GM19193 (cell line): Measurements from ENCODE around the gene BPI.

Experiments used
- POLR2A ChIP-seq: IDR thresholded peaks from 4 replicates; pipeline ENCODE4 v1.6.1; 2011; ENCODE audit not compliant: insufficient read depth, insufficient read length; ENCODE audit errors: extremely low read depth

BPI gene

GRCh38 chr20:38271608-38272120 is 32.3 kb upstream of the BPI start:
- TF ChIP-seq POLR2A, result no peak

DNA sequence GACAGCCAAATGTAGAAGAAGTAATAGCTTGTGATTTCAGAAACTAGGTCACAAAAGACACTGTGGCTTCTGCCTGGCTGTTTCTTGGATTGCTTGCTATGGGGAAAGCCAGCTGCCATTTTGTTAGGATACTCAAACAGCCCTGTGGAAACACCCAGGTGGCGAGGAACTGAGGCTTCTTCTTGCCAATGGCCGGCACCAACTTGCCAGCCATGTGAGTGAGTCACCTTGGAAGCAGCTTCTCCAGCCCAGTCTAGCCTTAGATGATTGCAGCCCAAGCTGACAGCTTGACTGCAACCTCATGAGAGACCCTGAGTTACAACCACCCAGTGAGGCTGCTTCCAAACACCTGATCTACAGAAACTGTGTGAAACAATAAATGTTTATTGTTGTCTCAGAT is 31.6 kb upstream of the BPI start:
- TF ChIP-seq POLR2A, result no peak

GRCh38 chr20:38272961-38273360 is 31.0 kb upstream of the BPI start:
- no peak for TF ChIP-seq POLR2A

GRCh38 chr20:38275815-38276550 is 28.0 kb upstream of the BPI start:
- TF ChIP-seq POLR2A, result no peak

DNA sequence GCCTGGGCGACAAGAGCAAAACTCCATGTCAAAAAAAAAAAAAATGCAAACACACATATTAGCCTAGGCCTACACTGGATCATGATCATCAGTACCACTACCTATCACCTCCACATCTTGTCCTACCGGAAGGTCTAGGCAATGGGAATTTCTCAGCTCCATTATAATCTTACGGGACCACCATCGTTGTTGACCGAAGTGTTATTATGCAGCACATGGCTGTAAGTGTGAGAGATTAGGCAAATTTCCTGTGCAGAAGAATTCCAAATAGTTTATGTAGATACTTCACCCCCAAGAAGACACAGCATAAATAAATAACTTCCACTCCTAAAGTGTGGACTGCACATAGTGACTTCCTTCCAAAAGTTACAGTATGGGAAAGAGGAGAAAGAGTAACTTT is 26.7 kb upstream of the BPI start:
- no peak for TF ChIP-seq POLR2A

- TF ChIP-seq POLR2A, result no peak
These were observed 26.3 kb upstream of the BPI start for GRCh38 chr20:38277691-38278090.

GRCh38 chr20:38278131-38278530 is 25.8 kb upstream of the BPI start:
- no peak for TF ChIP-seq POLR2A

GRCh38 chr20:38278763-38279162 is 25.2 kb upstream of the BPI start:
- TF ChIP-seq POLR2A, result no peak

- no peak for TF ChIP-seq POLR2A
These were observed 20.7 kb upstream of the BPI start for GRCh38 chr20:38283236-38283635.

- no peak for TF ChIP-seq POLR2A
These were observed 19.0 kb upstream of the BPI start for GRCh38 chr20:38284893-38285444.

- TF ChIP-seq POLR2A, result no peak
These were observed 17.1 kb upstream of the BPI start for GRCh38 chr20:38286586-38287531.

GRCh38 chr20:38290829-38291814 is 12.8 kb upstream of the BPI start:
- TF ChIP-seq POLR2A, result no peak

DNA sequence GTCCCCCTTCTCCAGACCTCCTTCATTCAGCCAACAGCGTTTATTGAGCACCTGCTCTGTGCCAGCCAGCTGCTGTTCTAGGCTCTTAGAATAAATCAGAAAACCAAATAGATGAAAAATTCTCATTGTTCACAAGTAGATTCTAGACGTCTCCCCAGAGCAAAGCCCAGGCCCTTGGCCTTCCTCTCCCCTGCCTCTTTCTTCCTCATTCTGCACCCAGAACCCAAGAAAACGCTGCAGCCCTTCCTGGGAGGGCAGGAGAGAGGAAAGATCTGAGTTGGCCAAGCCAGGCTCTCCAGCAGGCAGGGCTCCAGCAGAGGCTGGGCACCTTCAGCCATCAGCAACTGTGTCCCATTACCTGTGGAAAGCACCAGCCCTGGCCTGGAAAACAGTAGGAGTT is 12.0 kb upstream of the BPI start:
- TF ChIP-seq POLR2A, result no peak

DNA sequence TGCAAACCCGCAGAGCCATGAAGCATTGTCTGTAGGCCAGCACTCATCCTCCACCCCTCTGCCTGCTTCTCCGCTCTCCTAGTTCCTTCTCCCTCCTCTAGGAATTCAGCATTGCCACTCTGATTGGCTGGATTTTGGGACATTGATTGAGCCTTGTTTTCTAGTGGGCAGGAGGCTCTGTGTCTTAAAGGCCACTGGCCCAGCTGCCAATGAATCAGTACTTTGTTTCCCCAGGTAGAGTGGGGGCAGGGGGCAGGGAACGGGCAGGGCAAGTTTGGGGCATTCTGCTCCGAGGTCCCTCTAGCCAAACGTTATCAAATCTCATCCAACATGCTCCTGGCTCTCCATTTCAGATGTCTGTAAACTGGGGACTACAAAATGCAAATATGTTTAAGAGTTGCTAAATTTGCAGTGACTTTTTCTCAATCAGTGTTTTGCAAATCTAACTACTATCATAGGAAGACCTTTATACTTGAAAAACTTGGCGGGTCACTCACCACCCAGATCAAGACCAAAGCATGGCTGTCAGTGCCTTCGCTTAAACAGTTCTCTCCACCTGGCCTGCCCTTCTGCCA is 10.4 kb upstream of the BPI start:
- no peak for TF ChIP-seq POLR2A

DNA sequence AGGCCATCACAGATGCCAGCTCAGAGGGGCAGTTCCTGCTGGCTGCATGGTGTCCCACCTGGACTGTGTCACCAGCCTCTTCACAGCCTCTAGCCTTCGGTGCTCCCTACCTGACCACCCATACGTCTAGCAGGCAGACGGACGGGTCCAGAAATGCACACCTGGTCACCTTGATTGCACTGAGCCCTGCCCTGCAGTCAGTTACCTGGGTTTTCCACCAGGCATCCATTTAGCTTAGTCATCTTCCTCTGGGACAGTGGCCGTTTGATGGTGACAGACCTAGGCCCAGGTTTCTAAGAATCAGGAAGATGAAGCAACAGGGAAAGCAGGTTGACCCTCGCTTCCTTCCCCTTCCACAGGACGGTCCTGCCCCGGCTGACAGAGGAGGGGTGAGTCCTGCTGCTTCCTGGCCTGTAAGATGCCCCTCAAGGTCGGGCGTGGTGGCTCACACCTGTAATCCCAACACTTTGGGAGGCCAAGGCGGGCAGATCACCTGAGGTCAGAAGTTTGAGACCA is 9.8 kb upstream of the BPI start:
- no peak for TF ChIP-seq POLR2A

- TF ChIP-seq POLR2A, result no peak
These were observed 8.1 kb upstream of the BPI start for GRCh38 chr20:38295811-38296210.
